Cerebellar nuclear complex (tissue), 1 donor: ENCODE measurements around the gene HS3ST5.

Experiments used
- DNase-seq, 2 experiments: peaks; one replicate each; lab custom pipeline; 2025; lab: John Stamatoyannopoulos, UW

HS3ST5 gene

GRCh38 chr6:114342826-114343781 lies at the start of gene HS3ST5:
HS3ST5 (minus strand) TSS chr6:114343023; CDS start chr6:114062845, 280,178 bp downstream.
- DNase-seq, result no peak

- DNase-seq, result no peak
Measured at GRCh38 chr6:114390176-114390575, 47.4 kb upstream of the HS3ST5 start.

GRCh38 chr6:114389111-114389510 lies 46.3 kb upstream of the HS3ST5 start:
- DNase-seq, result no peak

GRCh38 chr6:114382406-114382805 lies 39.6 kb upstream of the HS3ST5 start:
- DNase-seq, result no peak

GRCh38 chr6:114377881-114378280 lies 35.1 kb upstream of the HS3ST5 start:
- no peak for DNase-seq

GRCh38 chr6:114376611-114377175 lies 33.9 kb upstream of the HS3ST5 start:
- no peak for DNase-seq

GRCh38 chr6:114375541-114376192 lies 32.8 kb upstream of the HS3ST5 start:
- DNase-seq, result no peak

GRCh38 chr6:114367315-114367961 lies 24.6 kb upstream of the HS3ST5 start:
- no peak for DNase-seq

- no peak for DNase-seq
Measured at GRCh38 chr6:114366899-114367298, 24.1 kb upstream of the HS3ST5 start.

- no peak for DNase-seq
Measured at GRCh38 chr6:114364301-114364700, 21.5 kb upstream of the HS3ST5 start.

GRCh38 chr6:114362957-114363356 lies 20.1 kb upstream of the HS3ST5 start:
- no peak for DNase-seq

GRCh38 chr6:114362396-114362795 lies 19.6 kb upstream of the HS3ST5 start:
- DNase-seq, result no peak

- no peak for DNase-seq
Measured at GRCh38 chr6:114361036-114361435, 18.2 kb upstream of the HS3ST5 start.

GRCh38 chr6:114355300-114355699 lies 12.5 kb upstream of the HS3ST5 start:
- DNase-seq, result no peak

GRCh38 chr6:114354482-114354881 lies 11.7 kb upstream of the HS3ST5 start:
- no peak for DNase-seq

- DNase-seq, result no peak
Measured at GRCh38 chr6:114346451-114346850, 3.6 kb upstream of the HS3ST5 start.

GRCh38 chr6:114344971-114345275 lies 2.1 kb upstream of the HS3ST5 start:
- no peak for DNase-seq

GRCh38 chr6:114344246-114344970 lies 1.6 kb upstream of the HS3ST5 start:
- DNase-seq, result no peak

- no peak for DNase-seq
Measured at GRCh38 chr6:114343782-114344144, 940 bp upstream of the HS3ST5 start.

GRCh38 chr6:114342086-114342825 lies 567 bp downstream of the HS3ST5 start:
- DNase-seq, result no peak

GRCh38 chr6:114339706-114340105 lies 3.1 kb downstream of the HS3ST5 start:
- no peak for DNase-seq
